Psoas muscle (tissue), 8 donors: Measurements from ENCODE around the gene PDLIM7. TPM values are rescaled to one million over a fixed set of nuclear protein-coding genes. Genes with fewer than 3 reads are reported as not detected.
A peak's percentile ranks its signal among the peaks of the same experiment; 100 is the strongest.

ENCODE experiments used
- ATAC-seq, 4 donors: fragments of 200-7000 bp; cut with Tn5 transposase; one replicate each; pipeline ENCODE4 v1.9.1; 2020; ENCODE audit warnings: moderate library complexity in 3 of 4, mild to moderate bottlenecking in 2 of 4
- DNase-seq, 2 donors: peaks; one replicate each; pipeline ENCODE4 v3.0.0-alpha.2; 2020
- H3K27ac ChIP-seq: fragments of 200-600 bp; one replicate; pipeline ENCODE4 v1.8.0; 2022
- H3K27me3 ChIP-seq, 3 donors: fragments of 200-600 bp in 1 of 3; one replicate each; pipeline versions ENCODE4 v1.6.1 to v1.8.0; 2013 to 2022; ENCODE audit warnings: low read length in 2 of 3, mild to moderate bottlenecking in 2 of 3, moderate library complexity in 1 of 3; ENCODE audit not compliant: insufficient read depth in 3 of 3
- H3K36me3 ChIP-seq, 2 donors: fragments of 200-600 bp in 1 of 2; one replicate each; pipeline versions ENCODE4 v1.6.1 to v1.8.0; 2013 to 2022; ENCODE audit warnings: low read depth in 1 of 2, mild to moderate bottlenecking in 1 of 2, moderate library complexity in 1 of 2; ENCODE audit not compliant: insufficient read depth in 1 of 2
- H3K4me1 ChIP-seq: fragments of 200-600 bp; one replicate; pipeline ENCODE4 v1.8.0; 2022
- H3K4me3 ChIP-seq: fragments of 200-600 bp; one replicate; pipeline ENCODE4 v1.8.0; 2022; ENCODE audit warnings: mild to moderate bottlenecking
- H3K9me3 ChIP-seq: fragments of 200-600 bp; one replicate; pipeline ENCODE4 v1.8.0; 2022
- CTCF ChIP-seq: fragments of 200-600 bp; IDR thresholded peaks from one replicate; pipeline ENCODE4 v1.8.0; 2022; ENCODE audit warnings: antibody characterized with exemption
- WGBS, 3 donors: extraction: QIAGEN DNeasy Blood & Tissue Kit; methylation state at CpG; one replicate each; pipeline versions ENCODE4 v1.1.6 to v1.1.7; 2013; 5-methylcytosine and 5-hydroxymethylcytosine counted together
- intact Hi-C, 2 donors: fragments of 100-400 bp; cut with DNase I; formaldehyde crosslinking; loops; one replicate each; pipeline versions ENCODE4 v1.11.0 to v1.14.2; 2022
- polyA plus RNA-seq, 3 donors: library from polyadenylated mRNA; stranded (reverse); fragments of 200-250 nt; gene quantifications; one replicate each; pipeline ENCODE4 v1.2.3, GENCODE V29; 2013
- total RNA-seq, 4 donors: library from RNA; stranded (reverse); fragmentation: NEBNext Ultra II Directional in 2 of 4; extraction: Animal tissue kit (Norgen Biotek cat#: 25700) in 2 of 4; gene quantifications; one replicate each; pipeline versions ENCODE4 v1.2.1 to v1.2.4, GENCODE V29; 2021 to 2023
- donor health status: healthy with polysubstance abuse.
- donor health status: DM: no; HTN: no; CAD: no; lungs with moderate emphysema.
- donor health status: Bipolar disorder and iron deficiency.
- donor health status: healthy.
- donor health status: DM: yes; HTN: yes; CAD: no.
- donor health status: DM: no; HTN: no; CAD: no.
- donor health status: DM: no; HTN: no; CAD: no.
- donor health status: DM: yes; HTN: yes; CAD: no.

PDLIM7 gene
- total and polyA plus RNA-seq, 7 donors = 134 to 254 (median 174) TPM

DNA sequence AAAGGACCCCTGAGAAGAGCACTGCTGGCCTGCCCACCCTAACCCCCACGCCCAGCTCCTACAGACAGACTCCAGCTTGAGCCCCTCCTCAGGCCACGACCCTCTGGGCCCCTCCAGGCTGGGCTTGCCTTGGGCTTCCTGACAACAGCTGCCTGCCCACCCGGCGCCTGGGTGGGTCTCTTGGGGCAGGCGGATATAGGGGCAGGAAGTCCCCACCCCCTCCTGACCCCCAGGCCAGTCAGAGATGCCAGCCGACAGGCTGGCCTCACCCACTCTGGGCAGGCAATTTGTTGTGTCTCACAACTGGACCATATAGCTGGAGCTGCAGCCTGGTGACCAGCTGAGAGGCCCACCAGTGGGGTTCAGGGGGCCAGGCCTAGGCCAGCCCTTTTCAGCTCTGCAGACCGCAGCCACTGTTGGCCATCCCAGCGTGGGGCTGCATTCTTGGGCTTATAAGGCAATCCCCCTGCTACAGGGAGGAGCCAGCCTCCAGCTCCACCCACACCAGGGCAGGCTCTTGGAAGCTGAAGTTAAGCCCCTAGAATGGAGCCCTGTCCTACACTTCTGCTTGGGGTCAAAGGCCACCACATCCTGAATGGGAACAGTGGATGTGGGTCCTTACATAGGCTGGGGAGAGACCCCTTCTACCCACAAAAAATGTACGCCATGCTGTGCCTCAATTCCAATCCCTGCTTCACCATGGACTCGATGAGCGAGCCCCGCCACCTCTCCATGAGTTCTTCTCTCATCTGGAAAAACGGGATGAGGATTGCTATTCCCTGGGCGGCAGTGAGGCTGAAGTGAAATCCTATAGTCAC is 2.0 kb downstream of the PDLIM7 start:
- TF ChIP-seq CTCF = no peak
- H3K4me3 ChIP-seq = peak overlapping the region; percentile 85
- H3K36me3 ChIP-seq = peaks cover 0 to 42% of the 10 kb centered on the region in 2 donors
- H3K9me3 ChIP-seq = no peaks in the 10 kb centered on the region
- peak overlapping the region; percentile 94 for H3K27ac ChIP-seq
- H3K4me1 ChIP-seq = peaks cover 39% of the 10 kb centered on the region
- no peak for ATAC-seq
- H3K27me3 ChIP-seq = no peaks in the 10 kb centered on the region
- WGBS, 3 donors = 44 to 49% (median 46%) methylated on average over 12 to 14 of the region's 14 CpGs
- intact Hi-C loops = no loop called here
- peak; percentile 67 to 74 for DNase-seq

GRCh38 chr5:177494346-177495195 is 2.8 kb downstream of the PDLIM7 start:
- H3K27me3 ChIP-seq = no peaks in the 10 kb centered on the region
- DNase-seq (peak; percentile 69 to 83), ATAC-seq (peak in 2 of 4 donors; percentile 18 to 27)
- H3K4me3 ChIP-seq = peak overlapping the region; percentile 85
- H3K4me1 ChIP-seq = peaks cover 39% of the 10 kb centered on the region
- no peak for TF ChIP-seq CTCF
- peaks cover 0 to 50% of the 10 kb centered on the region in 2 donors for H3K36me3 ChIP-seq
- intact Hi-C loops = no loop called here
- WGBS, 3 donors = 50 to 54% (median 50%) methylated on average over 10 to 11 of the region's 11 CpGs
- peak overlapping the region; percentile 94 for H3K27ac ChIP-seq
- H3K9me3 ChIP-seq = no peaks in the 10 kb centered on the region

GRCh38 chr5:177493795-177494345 is 3.5 kb downstream of the PDLIM7 start:
- DNase-seq (no peak), ATAC-seq (no peak)
- Histone ChIP-seq H3K36me3 (peaks cover 0 to 57% of the 10 kb centered on the region in 2 donors), H3K4me3 (no peak overlapping the region), H3K27me3 (no peaks in the 10 kb centered on the region), H3K4me1 (peaks cover 39% of the 10 kb centered on the region), H3K27ac (peak overlapping the region; percentile 94), H3K9me3 (no peaks in the 10 kb centered on the region)
- intact Hi-C loops = no loop called here
- WGBS, 3 donors = 78 to 92% (median 85%) methylated on average over 5 of the region's 5 CpGs
- TF ChIP-seq CTCF = no peak

GRCh38 chr5:177492841-177493240 is 4.6 kb downstream of the PDLIM7 start:
- Histone ChIP-seq H3K27ac (peak overlapping the region; percentile 94), H3K36me3 (peaks cover 0 to 68% of the 10 kb centered on the region in 2 donors), H3K27me3 (no peaks in the 10 kb centered on the region), H3K9me3 (no peaks in the 10 kb centered on the region), H3K4me3 (no peak overlapping the region), H3K4me1 (peaks cover 39% of the 10 kb centered on the region)
- 83 to 92% (median 88%) methylated on average over 7 of the region's 7 CpGs for WGBS, 3 donors
- TF ChIP-seq CTCF = no peak
- ATAC-seq = no peak
- intact Hi-C loops = no loop called here
- DNase-seq = no peak
